Measurements from ENCODE around the gene VPS37B.
A peak's percentile ranks its signal among the peaks of the same experiment; 100 is the strongest.

Gene VPS37B

GRCh38 chr12:122842505-122843405 is 53.2 kb downstream of the VPS37B start:
- peak in 6 of 58 donors; percentile 27 to 65 (median 42) for DNase-seq

- peak in 49 of 58 donors; percentile 36 to 91 (median 65) for DNase-seq
Measured at GRCh38 chr12:122841544-122842321, 54.2 kb downstream of the VPS37B start.

DNA sequence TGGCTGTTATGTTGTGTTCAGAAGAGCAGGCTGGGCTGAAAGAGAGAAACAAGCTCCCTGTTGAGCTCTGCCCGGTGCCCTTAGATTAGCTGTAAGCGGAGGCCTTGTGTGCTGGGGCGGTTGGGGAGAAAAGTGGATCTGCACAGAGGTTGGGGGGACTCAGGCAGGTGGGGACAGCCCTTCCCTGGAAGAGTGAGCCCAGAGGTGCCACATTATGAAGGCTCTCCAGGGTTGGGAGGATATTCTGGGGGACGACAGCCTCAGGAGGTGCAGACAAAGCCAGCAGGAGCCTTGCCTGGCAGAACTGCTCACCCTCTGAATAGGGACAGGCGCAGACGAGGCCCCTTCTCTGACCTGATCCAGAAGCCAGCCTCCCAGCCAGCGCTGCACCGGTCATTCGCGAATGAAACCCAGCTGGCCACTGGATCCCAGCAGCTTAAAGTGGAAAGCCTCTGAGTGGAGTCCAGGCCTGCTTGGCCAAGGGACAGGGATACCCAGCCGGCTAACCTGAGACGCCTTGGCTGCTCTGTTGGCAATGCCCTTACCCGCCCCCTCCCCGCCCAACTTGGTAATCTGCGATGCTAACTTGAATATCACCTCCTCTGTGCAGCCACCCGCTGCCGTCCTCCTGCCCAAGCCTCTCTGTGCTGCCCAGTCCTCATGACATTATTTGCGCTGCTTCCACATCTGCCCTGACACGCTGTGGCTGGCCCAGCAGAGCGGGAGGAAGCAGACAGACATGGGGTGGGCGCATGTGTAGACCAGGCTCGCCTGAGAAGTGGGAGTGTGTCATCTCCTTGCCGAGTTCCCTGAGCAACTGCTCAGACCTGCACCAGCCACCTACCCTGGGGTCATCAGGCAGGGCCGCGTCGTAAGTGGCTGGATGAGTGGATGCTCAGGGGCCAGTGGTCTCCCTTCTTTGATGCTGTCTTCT is 55.1 kb downstream of the VPS37B start:
- DNase-seq, result peak in 13 of 58 donors; percentile 21 to 64 (median 46)

DNA sequence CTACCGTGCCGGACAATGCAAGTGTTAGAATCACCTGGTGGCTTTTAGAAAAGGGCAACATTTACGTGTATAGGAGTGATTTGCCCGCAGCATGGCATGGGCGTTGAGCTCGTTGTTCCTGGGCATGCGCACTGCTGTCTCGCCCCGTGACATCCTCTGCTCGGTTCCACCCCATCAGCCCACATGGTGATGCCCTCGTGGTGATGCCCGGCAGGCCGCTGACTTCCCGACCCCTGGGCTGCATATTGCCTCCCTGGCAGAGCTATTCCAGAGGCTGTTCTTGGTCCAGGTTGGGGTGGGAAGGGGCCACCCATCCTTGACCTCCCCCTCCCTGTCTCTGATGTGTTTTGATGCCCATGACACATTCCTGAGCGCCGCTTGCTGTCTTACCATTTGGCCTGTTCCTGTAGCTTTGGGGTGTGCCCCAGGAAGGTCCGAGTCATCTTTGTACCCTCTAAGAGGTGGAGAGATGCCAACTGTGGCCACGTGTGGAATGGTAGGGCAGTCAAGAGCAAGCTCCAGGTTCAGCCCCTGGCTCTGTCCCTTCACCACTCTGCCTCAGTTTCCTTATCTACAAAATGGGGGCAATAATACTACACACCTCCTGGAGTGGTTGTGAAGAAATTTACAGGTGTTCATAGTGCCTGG is 55.9 kb downstream of the VPS37B start:
- peak in 15 of 58 donors; percentile 18 to 59 (median 45) for DNase-seq

DNA sequence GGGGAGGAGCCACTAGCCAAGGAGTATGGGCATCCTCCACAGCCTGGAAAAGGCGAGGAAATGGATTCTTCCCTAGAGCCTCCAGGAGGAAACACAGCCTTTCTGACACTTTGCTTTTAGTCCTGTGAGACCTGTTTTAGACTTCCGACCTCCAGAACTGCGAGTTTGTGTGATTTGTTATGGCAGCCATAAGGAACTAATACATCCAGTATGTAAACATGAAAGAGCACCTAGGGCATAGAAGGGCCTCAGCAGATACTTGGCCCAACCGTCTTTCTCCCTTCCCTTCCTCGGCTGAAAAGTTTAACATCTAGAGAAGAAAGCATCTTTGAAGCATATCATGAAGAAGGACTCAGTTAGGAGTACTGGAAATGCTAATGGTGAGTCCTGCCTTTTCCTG is 57.1 kb downstream of the VPS37B start:
- no peak for DNase-seq

DNA sequence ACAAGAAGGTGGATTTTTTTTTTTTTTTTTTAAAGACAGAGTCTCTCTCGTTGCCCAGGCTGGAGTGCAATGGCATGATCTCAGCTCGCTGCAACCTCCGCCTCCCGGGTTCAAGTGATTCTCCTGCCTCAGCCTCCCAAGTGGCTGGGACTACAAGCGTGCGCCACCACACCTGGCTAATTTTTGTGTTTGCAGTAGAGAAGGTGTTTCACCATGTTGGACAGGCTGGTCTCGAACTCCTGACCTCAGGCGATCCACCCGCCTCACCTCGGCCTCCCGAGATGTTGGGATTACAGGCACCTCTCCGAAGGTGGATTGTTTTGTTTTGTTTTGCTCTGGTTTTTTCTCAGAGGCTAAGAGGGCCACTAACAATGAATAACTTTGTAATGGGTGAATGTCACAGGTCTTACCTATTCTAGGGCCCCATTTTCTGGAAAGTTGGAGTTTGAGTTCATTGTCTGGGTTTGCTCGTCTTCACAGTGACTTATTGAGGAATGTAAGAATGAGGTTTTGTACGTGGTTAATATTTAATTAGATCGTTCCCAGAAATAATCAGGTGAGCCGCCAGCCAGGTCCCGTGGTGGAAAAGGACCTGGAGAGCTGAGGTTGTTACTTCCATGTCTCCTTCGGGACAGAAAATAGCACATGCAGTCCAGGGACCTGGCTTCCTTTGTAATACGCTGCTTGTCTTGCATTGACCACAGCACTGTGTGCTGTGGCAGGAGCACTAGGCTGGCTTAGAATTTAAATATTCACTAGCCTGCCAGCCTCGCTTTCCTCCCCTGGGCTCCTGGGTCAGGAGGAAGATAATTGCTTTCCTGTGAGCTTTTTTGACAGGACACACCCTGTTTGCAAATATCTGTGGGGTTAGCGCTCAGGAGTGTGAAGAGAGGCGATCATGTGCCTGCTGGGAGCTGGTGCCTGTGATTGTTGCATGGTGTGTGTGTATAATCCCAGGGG is 58.3 kb downstream of the VPS37B start:
- peak in 1 of 58 donors; percentile 31 for DNase-seq

DNA sequence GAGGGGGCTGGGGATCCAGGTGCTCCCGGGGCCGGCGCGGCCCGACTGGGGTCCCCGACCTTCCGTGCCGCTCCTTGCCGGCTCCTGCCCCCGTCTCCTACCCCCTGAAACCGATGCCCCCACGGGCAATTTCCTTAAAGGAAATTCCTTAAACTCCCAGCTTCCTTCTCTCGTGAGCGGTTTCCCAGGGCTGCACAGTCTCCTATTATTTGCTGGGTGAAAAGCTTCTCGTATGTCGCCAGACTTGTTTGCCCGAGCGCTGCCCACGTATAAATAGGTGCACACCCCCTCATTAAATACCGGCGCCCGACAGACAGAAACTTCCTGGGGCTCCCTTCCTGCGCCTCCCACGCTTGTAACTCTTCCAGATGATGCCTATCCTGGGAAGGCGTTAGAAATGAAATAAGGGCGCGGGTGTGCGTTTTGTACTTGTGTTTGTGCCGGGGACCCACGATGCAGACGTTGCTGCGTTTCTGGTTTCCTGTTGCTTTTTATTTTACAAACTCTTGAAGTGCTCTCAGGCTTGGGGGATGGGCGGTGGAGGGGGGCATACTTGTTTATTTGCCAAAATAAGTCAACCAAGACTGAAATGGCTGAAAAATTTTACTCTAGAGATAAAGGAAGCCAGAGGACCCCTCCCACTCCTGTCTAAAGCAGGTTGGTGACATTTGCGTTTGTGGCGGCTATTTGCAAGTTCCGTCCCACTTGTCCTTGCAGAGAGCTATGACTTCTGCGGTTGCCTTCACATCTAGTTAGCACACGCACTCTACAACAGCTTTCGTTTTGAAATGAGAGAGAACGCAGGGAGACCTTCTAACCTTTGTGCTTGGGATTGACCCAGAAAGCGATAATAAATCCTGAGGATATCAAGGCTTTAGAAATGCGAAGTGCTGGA is 59.6 kb downstream of the VPS37B start:
- peak in 17 of 58 donors; percentile 16 to 70 (median 36) for DNase-seq

DNA sequence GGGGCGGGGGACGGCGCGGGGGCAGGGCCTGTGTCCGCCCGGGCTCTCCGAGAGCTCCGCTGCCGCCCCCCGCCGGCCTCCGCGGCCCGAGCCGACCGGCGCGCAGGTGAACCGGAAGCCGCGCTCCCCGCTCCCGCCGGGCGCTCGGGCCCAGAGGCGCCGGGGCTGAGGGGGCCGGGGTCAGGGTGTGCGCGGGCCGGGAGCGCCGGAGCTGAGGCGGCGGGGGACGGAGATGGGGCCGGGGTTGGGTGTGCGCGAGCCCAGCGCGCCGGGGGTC is 60.2 kb downstream of the VPS37B start:
- no peak for DNase-seq

- DNase-seq, result peak in 41 of 58 donors; percentile 27 to 79 (median 57)
Measured at GRCh38 chr12:122834921-122835749, 60.8 kb downstream of the VPS37B start, which contains the start of gene HIP1R. Gene HIP1R (plus strand): TSS chr12:122835457. CDS start chr12:122835551, 94 bp downstream.

DNA sequence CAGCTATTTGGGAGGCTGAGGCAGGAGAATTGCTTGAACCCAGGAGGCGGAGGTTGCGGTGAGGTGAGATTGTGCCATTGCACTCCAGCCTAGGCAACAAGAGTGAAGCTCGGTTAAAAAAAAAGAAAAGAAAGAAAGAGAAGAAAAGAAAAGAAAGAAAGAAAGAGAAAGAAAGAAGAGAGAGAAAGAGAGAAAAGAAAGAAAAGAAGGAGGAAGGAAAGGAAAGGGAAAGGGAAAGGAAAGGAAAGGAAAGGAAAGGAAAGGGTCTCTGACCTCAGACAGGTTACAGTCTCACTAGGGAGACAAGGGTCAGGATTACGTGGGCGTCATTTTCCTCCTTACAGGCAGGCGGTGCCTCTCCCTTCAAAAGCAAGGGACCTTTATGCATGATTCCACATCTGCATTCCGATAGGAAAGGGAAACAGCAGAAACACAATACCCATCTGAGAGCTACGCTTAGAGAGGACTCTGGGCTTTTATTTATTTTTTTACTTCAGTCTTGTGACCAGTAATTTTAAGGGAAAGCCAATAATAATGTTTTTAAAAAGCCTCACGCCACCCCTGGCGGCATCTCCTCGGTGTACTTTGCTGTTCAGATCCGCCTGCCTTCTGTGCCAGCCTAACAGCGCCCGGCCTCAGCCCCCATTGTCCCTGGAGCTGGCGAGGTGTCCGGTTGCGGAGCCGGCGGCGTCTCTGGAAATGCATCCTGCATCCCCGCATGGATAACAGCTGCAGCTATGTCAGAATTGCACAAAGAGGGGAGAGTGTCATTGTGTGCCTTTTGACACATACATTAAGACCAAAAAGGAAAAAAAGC is 61.6 kb downstream of the VPS37B start:
- DNase-seq, result peak in 46 of 58 donors; percentile 27 to 74 (median 56)

DNA sequence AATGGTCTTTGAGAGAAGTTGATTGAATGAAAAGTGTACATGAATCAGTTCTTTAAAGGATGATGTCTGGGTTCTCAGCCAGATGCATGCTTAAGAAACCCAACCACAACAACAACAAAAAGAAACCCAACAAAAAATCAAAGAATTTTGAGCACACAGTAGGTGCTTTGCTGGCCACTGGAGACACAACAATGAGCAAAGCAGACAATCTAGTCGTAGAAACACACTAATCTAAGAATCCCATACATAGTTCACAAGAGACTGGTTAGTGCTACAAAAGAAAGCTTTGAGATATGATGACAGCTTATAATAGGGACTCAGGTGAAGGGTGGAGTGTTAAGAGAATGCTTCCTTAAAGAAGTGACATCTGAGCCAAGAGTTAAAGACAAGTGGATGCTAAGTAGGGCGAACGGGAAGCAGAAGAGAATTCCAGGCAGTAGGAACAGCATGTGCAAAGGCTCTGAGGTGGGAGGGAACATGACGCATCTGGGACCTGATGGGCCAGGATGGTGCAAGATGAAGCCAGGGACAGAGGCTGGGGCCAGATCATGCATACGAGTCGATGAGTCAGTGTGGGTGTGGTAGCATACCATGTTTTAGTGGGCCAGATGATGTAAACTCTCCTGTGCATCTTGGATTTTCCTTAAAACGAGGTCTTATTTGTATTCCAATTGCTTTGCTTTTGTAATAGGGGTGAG is 65.3 kb downstream of the VPS37B start:
- no peak for DNase-seq

DNA sequence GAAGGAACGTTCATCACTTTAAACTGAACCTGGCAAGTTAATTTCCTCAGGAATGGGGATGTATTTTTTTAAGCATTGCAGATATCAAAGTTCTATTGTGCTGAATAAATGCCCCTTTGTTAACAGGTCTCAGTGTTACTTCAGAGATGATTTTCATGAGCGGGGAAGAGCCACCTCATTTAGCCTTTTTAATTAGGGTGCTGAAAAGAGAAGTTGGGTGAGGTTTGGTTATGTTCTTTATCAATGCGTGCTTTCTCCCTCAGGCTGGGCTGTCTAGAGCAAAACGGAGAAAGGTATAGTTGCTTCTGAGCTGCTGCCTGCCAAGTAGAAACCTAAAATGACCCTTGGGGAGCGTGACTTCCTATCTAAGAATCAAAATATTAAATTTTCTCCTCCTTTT is 68.7 kb downstream of the VPS37B start:
- DNase-seq, result no peak

GRCh38 chr12:122825773-122826724 is 69.9 kb downstream of the VPS37B start:
- DNase-seq, result peak in 1 of 58 donors; percentile 11

GRCh38 chr12:122823429-122823828 is 72.5 kb downstream of the VPS37B start:
- DNase-seq, result no peak
